ENCODE results near the gene DDX51.
"Not testable (repeated sequence)": the region's sequence is repeated elsewhere in the genome, so short reads cannot be mapped to it uniquely, and the experiment has no call there.

DDX51 gene

GRCh38 chr12:132151766-132152410, 7.8 kb upstream of the DDX51 start:
- TF ChIP-seq CTCF (IDR thresholded peaks at IDR 0.05; ENCODE audit: borderline replicate concordance, insufficient read depth, low read depth, low read length) = no peak
- H3K4me3 ChIP-seq (ENCODE audit: low read depth, low read length) = no peak overlapping the region

GRCh38 chr12:132151145-132151765, 7.1 kb upstream of the DDX51 start:
- no peak for TF ChIP-seq CTCF (IDR thresholded peaks at IDR 0.05; ENCODE audit: borderline replicate concordance, insufficient read depth, low read depth, low read length)
- no peak overlapping the region for H3K4me3 ChIP-seq (ENCODE audit: low read depth, low read length)

- no peak for TF ChIP-seq CTCF (IDR thresholded peaks at IDR 0.05; ENCODE audit: borderline replicate concordance, insufficient read depth, low read depth, low read length)
- H3K4me3 ChIP-seq (ENCODE audit: low read depth, low read length) = no peak overlapping the region
Measured at GRCh38 chr12:132150780-132151144, 6.6 kb upstream of the DDX51 start.

GRCh38 chr12:132149526-132149925, 5.4 kb upstream of the DDX51 start:
- H3K4me3 ChIP-seq (ENCODE audit: low read depth, low read length) = not testable (repeated sequence)

- TF ChIP-seq CTCF (IDR thresholded peaks at IDR 0.05; ENCODE audit: borderline replicate concordance, insufficient read depth, low read depth, low read length) = no peak
- H3K4me3 ChIP-seq (ENCODE audit: low read depth, low read length) = no peak overlapping the region
Measured at GRCh38 chr12:132148368-132149045, 4.4 kb upstream of the DDX51 start.

- no peak for TF ChIP-seq CTCF (IDR thresholded peaks at IDR 0.05; ENCODE audit: borderline replicate concordance, insufficient read depth, low read depth, low read length)
- H3K4me3 ChIP-seq (ENCODE audit: low read depth, low read length) = no peak overlapping the region
Measured at GRCh38 chr12:132147423-132148367, 3.6 kb upstream of the DDX51 start.

GRCh38 chr12:132146772-132147422, 2.8 kb upstream of the DDX51 start:
- TF ChIP-seq CTCF (IDR thresholded peaks at IDR 0.05; ENCODE audit: borderline replicate concordance, insufficient read depth, low read depth, low read length) = no peak
- H3K4me3 ChIP-seq (ENCODE audit: low read depth, low read length) = no peak overlapping the region
